Bronchial epithelial cell (primary cell): ENCODE data around the gene UPF1. TPM values are rescaled to one million over a fixed set of nuclear protein-coding genes. Genes with fewer than 3 reads are reported as not detected.

Experiments
- DNase-seq: peaks from one replicate; pipeline ENCODE4 v3.0.0-alpha.2; 2010; ENCODE audit warnings: low read depth
- FAIRE-seq: peaks from 2 replicates; lab custom pipeline; 2011; peaks lifted over from hg19 to GRCh38; lab: Jason Lieb, UNC
- H3K27me3 ChIP-seq: 2 replicates; pipeline ENCODE4 v1.5.1; 2011; ENCODE audit warnings: low read length; ENCODE audit not compliant: control insufficient read depth, insufficient read depth
- H3K36me3 ChIP-seq: 2 replicates; pipeline ENCODE4 v1.5.1; 2011; ENCODE audit warnings: low read length; ENCODE audit not compliant: control insufficient read depth, insufficient read depth
- H3K4me3 ChIP-seq: 2 replicates; pipeline ENCODE4 v1.5.1; 2011; ENCODE audit warnings: mild to moderate bottlenecking, low read depth, low read length, control low read depth
- total RNA-seq: library from RNA; depleted of rRNA; stranded (reverse); fragments of >200 nt; gene quantifications from 2 replicates; pipeline ENCODE4 v1.2.1, GENCODE V29; 2014
- TF ChIP-seq, protein P1 (sequence below): IDR thresholded peaks from 2 replicates; pipeline ENCODE4 v1.5.1; 2011; ENCODE audit warnings: mild to moderate bottlenecking, moderate library complexity, low read length, control low read depth, inconsistent platforms; ENCODE audit not compliant: insufficient read depth, severe bottlenecking

UPF1 gene
- total RNA-seq, 1 donor from 2014 or later, result 82.9 TPM

DNA sequence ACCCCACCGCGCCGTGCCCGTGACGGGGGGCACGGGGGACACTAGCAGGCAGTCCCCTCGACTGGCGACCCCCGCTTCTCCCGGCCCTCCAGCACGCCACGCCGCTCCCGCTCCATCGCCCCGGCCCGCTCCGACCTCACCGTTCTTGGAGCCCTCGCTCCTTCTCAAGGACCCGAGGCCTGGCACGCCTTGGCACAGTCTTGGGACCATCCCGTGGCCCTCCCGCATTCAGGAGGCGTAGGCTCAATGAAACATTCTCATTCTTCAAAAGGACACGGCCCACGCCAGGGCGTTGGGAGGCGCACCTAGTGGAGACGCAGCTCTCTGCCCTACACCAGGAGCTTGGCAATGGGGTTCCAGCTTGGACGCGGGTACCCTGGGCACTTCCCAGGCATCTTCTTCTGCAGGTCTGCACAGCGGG, 64.7 kb downstream of the UPF1 start:
- DNase-seq, result no peak
- FAIRE-seq, result no peak
- TF ChIP-seq, protein P1, sequence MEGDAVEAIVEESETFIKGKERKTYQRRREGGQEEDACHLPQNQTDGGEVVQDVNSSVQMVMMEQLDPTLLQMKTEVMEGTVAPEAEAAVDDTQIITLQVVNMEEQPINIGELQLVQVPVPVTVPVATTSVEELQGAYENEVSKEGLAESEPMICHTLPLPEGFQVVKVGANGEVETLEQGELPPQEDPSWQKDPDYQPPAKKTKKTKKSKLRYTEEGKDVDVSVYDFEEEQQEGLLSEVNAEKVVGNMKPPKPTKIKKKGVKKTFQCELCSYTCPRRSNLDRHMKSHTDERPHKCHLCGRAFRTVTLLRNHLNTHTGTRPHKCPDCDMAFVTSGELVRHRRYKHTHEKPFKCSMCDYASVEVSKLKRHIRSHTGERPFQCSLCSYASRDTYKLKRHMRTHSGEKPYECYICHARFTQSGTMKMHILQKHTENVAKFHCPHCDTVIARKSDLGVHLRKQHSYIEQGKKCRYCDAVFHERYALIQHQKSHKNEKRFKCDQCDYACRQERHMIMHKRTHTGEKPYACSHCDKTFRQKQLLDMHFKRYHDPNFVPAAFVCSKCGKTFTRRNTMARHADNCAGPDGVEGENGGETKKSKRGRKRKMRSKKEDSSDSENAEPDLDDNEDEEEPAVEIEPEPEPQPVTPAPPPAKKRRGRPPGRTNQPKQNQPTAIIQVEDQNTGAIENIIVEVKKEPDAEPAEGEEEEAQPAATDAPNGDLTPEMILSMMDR, result peak; percentile 9
- Histone ChIP-seq H3K27me3 (peaks cover 10% of the 10 kb centered on the region), H3K36me3 (peaks cover 3% of the 10 kb centered on the region), H3K4me3 (no peak overlapping the region)

DNA sequence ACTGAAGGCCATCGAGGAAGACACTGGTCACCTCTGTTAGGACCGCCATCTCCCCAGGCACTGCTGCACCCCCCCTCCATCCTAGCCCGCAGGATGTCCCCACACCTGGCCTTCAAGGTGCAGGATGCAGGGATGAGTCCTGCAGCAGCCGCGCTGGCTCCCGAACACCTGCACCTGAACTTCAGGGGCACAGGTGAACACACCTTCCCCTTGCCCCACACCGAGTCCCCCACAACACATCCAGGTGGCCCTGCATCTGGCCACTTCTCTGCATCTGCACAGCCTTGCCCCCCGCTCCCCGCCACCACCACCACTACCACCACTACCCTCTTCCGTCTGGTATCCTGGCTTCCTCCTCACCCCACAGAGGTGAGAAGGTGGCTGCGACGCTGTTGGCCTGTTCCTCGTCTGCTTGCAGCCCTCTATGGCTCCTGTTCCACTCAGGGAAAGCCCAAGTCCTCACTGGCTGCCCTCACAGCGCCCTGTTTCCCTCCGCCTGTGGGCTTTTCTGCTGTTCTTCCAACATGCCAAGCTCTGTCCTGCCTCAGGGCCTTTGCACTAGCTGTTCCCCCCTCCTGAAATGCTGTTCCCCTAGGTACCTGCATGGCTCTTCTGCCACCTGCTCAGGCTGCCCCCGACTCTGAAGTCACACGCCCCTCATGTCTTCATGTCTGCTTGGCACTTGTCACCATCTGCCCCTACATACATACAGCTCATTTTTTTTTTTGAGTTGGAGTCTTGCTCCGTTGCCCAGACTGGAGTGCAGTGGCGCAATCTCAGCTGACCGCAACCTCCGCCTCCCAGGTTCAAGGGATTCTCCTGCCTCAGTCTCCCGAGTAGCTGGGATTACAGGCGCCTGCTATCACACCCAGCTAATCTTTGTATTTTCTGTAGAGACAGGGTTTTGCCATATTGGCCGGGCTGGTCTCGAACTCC, 65.6 kb downstream of the UPF1 start:
- FAIRE-seq (no peak), DNase-seq (no peak)
- Histone ChIP-seq H3K4me3 (no peak overlapping the region), H3K36me3 (peaks cover 3% of the 10 kb centered on the region), H3K27me3 (peaks cover 10% of the 10 kb centered on the region)
- TF ChIP-seq, protein P1, result no peak

DNA sequence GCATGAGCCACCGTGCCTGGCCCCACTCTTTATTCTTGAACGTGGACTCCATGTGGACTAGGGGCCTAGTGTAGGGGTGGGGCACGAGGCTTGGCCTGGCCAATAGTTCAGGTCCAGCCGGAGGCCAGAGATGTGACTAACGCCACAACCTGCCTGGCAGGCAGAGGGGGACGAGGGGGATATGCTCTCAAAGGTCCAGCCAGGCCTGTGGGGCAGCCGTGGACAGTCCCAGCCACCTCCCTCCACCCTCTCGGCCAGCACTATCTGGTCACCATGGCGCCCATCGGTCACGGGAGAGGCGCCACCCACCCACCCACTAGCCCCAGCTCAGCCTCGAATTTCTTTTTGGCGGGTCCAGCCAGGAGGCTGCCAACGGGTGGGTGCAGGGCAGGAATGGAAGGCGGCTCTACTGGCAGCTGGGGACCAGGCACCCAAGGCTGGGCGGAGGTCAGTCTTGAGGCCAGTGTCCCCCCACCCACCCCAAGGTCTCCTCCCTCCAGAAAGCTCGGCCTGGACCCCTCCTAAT, 66.4 kb downstream of the UPF1 start:
- FAIRE-seq, result no peak
- TF ChIP-seq, protein P1, result no peak
- DNase-seq, result no peak
- Histone ChIP-seq H3K36me3 (peaks cover 3% of the 10 kb centered on the region), H3K4me3 (no peak overlapping the region), H3K27me3 (peaks cover 10% of the 10 kb centered on the region)

DNA sequence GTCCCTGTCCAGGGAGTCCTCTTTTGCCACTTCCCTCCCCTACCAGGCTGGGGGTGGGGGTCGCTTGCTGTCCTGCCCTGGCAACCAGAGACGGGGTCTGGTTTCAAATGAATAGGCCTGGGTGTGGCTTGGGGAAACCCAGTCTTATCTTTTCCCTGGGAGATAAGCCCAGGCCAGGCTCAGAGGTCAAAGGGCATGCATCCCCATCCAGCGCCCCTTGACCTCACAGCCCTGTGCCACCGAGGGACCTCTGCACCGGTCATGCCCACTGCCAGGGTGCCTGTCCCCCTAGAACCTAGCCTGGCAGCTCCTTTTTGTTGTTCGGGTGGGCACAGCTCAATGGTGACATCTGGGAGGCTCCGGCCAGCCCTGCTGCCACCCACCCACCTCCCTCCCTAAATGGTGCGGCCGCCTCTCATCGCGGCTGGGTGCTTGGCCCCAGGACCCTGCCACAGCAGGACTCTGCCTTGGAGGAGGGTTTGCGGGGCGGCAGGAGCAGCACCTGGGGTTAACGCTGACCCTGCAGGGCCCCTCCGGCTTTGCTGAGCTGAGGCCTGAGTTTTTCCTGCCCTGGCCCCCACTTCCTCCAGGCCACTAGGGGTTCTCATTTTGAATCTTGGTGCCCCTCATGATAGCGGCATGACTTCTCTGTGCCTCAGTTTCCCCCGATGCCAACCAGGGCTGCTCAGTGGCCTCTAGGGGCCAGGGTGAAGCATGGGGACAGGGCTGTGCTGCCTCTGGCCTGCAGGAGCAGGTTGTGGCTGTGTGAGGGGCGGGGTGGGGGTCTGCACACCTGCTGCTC, 67.0 kb downstream of the UPF1 start:
- DNase-seq, result no peak
- no peak for FAIRE-seq
- H3K4me3 ChIP-seq, result no peak overlapping the region
- H3K36me3 ChIP-seq, result peaks cover 7% of the 10 kb centered on the region
- TF ChIP-seq, protein P1, result no peak
- peaks cover 10% of the 10 kb centered on the region for H3K27me3 ChIP-seq

DNA sequence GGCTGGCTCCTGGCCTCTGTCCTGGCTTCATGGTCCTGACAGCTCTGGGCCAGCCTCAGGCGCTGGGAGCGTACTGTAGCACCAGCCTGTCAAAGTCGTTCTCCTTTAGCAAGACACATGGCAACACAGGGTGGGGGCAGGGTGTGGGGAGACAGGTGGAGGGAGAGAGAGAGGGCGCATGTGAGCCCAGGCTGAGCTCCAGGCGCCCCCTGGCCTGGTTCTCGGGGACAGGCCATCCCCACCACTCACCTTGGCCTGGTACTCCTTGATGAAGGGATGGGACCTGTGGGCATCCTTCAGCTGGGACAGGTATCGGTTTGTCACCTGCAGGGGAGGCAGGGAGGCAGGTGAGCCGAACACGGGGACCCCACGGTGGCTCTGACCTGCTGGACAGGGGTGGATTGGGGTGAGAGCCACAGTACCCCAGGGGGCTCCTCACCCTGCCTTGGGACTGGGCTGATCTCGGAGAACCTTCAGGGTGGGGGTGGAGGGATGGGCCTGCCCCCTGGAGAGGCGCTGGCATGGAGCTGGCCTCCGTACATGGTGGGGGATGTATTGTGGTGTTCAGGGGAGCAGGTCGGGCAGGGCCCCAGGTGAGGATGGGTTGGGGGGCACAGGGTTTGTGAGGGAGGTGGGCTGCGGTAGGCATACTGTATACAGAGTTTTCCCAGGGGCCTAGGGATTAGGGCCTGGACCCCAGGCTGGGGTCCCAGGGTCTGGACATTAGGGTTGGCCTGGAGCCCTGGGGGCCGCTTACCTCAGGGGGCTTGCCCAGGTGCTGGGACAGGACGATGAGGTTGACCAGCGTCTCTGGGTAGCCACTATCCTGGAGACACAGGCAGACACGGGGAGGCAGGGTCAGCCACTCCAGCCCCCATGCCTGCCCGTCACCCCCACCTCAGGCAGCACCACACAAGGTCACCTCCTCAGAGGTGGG, 68.1 kb downstream of the UPF1 start:
- Histone ChIP-seq H3K4me3 (no peak overlapping the region), H3K27me3 (peaks cover 5% of the 10 kb centered on the region), H3K36me3 (peaks cover 10% of the 10 kb centered on the region)
- FAIRE-seq (no peak), DNase-seq (no peak)
- TF ChIP-seq, protein P1, result no peak
